HG03097 (cell line): Measurements from ENCODE around the gene ZNF570.

ENCODE experiments used
- ATAC-seq: cut with Tn5 transposase; IDR thresholded peaks from one replicate; pipeline ENCODE4 v1.9.1; 2021; ENCODE audit not compliant: unreplicated experiment, low FRiP score

Gene ZNF570

GRCh38 chr19:37468961-37469777 is at the start of gene ZNF570:
TSS of gene ZNF570 (plus strand) at chr19:37469356. CDS start at chr19:37470355, 999 bp downstream.
- peak; percentile 55 for ATAC-seq

GRCh38 chr19:37452500-37453245 is 16.5 kb upstream of the ZNF570 start:
- no peak for ATAC-seq

GRCh38 chr19:37466277-37466797 is 2.8 kb upstream of the ZNF570 start:
- no peak for ATAC-seq

- peak; percentile 64 for ATAC-seq
Observed at GRCh38 chr19:37466798-37467607, 2.2 kb upstream of the ZNF570 start, which contains the start of gene ZNF569. TSS of gene ZNF569 (minus strand) at chr19:37467444. CDS start at chr19:37444921, 22,523 bp downstream.

GRCh38 chr19:37467608-37468090 is 1.5 kb upstream of the ZNF570 start:
- no peak for ATAC-seq

GRCh38 chr19:37470216-37470615 is 1.1 kb downstream of the ZNF570 start:
- no peak for ATAC-seq

- no peak for ATAC-seq
Observed at GRCh38 chr19:37472165-37472564, 3.0 kb downstream of the ZNF570 start.

GRCh38 chr19:37484406-37485168 is 15.4 kb downstream of the ZNF570 start:
- ATAC-seq, result no peak

GRCh38 chr19:37492213-37492612 is 23.1 kb downstream of the ZNF570 start:
- ATAC-seq, result no peak

GRCh38 chr19:37505958-37506386 is 36.8 kb downstream of the ZNF570 start:
- ATAC-seq, result no peak

- no peak for ATAC-seq
Observed at GRCh38 chr19:37506387-37507166, 37.4 kb downstream of the ZNF570 start, which contains the start of gene ZNF793. TSS of gene ZNF793 (plus strand) at chr19:37506939. CDS start at chr19:37523440, 16,501 bp downstream.

GRCh38 chr19:37507167-37507464 is 38.0 kb downstream of the ZNF570 start:
- no peak for ATAC-seq

- no peak for ATAC-seq
Observed at GRCh38 chr19:37511186-37511585, 42.0 kb downstream of the ZNF570 start.

- no peak for ATAC-seq
Observed at GRCh38 chr19:37511821-37512220, 42.7 kb downstream of the ZNF570 start.

GRCh38 chr19:37513397-37513796 is 44.2 kb downstream of the ZNF570 start:
- ATAC-seq, result no peak

GRCh38 chr19:37519890-37520289 is 50.7 kb downstream of the ZNF570 start:
- ATAC-seq, result no peak

- ATAC-seq, result no peak
Observed at GRCh38 chr19:37537391-37537947, 68.3 kb downstream of the ZNF570 start.
